T-helper 22 cell (primary cell): ENCODE data around the gene CDC20.
"Not testable (repeated sequence)": the region's sequence is repeated elsewhere in the genome, so short reads cannot be mapped to it uniquely, and the experiment has no call there.

Source experiments
- DNase-seq: peaks from one replicate; pipeline ENCODE4 v3.0.0-alpha.2; 2020; ENCODE audit warnings: low read depth

CDC20 gene

DNA sequence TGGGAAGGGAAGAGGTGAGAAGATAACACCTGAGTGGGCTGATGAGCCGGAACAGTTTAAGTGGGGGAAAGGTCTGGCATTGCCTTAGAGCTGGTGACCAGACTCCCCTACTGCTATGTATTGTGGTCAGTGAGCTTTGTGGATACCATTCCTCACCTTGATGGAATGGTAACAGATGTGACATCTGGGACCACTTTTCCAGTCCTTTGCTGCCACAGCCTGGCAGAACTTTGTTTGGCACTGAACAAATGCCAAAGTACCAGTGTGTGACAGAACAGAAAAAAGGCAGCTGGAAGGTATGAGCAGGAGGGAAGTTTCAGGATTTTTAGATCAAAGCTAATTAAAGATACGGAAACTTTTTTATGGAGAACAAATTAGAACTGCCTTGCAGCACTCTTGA is 24.7 kb downstream of the CDC20 start:
- no peak for DNase-seq

DNA sequence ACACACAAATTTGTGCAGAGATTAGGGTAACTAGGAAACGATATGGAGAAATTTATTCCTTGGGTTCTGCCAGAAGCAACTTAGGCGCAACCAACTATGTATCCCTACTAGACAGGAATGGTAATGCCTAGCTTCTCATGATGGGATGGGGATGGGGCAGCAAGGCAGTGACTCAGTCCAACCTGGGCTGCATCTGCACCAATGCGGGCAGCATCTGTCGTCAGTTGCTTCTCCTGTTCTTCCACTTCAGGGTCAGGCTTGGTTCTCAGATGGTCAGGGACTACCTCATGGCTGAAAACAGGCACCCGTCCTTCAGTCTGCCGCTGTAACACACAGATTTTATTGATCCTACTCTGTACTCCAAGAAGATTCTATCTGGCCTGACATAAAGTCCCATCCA is 27.9 kb downstream of the CDC20 start:
- DNase-seq, result no peak

DNA sequence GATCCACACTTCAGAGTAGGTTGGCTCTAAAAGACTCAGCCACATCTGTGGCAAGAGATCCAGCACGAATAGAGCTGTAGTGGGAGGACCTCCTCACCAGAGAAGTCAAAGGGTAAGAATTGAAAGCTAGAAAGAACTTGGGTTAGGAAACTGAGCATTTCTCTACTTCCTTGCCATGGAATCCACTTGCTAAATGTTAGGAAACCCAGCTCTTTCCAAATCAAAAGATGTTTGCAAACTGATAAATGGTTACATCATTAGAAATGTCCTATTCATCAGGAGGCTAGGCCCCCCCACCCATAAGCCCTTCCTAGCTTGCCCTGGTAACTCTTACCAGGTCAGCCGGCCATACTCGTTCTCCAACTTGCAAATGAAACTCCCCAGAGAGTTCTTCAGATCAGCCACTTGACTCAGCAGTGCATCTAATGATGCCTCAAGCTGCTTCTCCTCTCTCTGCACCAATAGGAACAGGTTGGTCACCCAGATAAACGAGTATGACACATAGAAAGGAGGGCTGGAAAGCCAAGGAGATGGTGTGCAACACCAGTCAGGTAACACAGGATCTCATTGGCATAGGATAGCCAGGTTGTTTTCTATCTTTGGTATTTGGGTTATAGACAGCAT is 29.3 kb downstream of the CDC20 start:
- DNase-seq, result no peak

DNA sequence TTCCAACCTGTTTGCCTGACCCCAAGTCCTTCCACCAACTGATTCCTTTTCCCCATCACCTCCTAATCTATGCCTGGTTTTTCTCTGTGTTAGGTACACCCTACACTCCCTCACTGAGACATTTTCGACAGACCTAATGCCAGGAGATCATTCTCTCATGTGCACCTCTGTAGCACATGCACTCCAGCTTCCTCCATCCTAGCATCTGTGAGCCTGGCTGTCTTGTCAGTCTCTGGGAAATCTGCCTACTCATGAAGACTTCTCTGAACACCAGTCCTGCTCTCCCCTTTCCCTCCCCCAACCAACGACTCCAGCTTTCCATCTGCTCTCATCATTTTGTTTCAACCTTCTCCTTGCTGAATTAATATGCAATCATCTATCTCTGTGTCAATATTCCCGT is 29.8 kb downstream of the CDC20 start:
- no peak for DNase-seq

DNA sequence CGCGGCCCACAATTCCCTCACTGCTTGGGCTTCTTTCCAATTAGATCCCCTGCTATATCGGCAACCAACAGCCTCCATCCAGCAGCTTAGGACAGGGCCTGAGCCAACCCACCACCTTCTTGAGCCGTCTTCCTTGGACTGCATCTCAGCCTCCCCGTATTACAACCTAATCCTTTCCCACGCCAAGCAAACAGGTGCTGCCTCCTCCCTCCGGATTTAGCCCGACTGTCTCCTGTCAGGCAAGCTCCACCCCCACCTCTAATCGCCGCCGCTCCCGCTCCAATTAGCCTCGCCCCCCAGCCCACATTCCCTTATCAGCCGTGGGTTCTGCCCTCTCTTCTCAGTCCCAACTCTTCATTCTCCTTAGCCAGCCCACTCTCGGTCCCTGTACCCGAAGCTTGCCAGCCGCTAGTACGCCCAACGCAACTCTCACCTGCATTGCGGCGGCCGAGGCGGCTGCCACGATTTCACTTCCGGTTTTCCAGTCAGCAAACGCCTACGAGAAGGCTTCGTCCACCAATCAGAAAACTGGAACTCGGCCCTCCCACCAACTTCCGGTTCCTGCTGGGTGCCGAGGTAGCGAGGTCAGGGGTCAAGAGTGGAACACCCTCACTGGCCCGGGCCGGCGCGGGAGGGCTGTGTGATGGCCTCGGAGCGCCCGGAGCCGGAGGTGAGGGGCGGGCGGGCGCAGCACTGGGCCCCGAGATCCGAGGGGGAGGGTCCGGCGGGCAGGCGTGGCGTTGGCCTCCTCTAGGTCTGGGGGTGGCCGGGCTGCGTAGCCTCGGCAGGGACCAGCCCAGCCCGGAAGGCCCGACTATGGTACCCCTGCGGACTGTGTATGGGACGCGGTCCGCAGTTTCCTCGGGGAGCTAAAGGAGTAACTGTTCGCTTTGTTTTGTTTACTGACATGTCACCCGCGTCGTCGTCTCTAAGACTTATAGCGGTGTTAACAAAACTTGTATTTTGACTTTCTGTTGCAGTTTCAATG is 30.8 kb downstream of the CDC20 start, which contains the start of the genes MED8 and SZT2:
Gene MED8, minus strand, starts transcription at position 475 of the 988 bp plus-strand sequence. Its CDS starts 36 bp downstream, at position 439.
Gene SZT2, plus strand, starts transcription at position 574 of the 988 bp plus-strand sequence. Its CDS starts 70 bp downstream, at position 644.
- DNase-seq, result peak; percentile 89

DNA sequence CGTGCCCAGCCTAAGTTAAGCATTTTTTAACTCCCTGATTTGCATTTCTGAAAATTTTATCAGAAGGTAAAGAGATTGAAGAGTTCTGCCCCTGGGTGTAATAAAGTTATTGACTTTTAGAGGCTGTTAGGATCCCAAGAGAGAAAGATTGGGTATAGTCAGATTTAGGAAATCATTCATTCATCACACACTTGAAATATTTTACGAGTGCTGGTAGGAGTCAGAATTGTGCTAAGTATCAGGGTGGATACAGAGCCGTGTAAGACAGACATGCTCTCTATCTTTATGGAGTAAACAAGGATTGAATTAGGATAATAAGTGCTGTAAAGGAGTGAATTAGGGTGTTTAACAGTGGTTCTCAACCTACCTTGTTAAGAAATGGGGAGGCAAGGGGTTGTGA is 33.9 kb downstream of the CDC20 start:
- DNase-seq, result no peak

DNA sequence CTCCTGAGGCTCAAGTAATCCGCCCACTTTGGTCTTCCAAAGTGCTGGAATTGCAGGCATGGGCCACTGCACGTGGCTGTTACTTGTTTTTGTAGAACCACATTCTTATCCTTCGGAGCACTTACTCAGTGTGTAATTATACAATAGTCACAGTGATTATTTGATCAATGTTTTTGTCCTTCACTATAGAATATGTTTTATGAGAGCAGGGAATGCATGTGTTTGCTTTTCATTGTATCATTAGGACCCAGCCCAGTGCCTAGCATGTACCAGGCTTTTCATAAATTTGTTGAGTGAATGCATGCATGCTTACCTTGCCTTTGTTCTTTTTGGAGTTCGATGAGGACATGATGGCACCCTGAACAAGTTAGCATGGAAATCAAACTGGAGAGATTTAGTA is 36.7 kb downstream of the CDC20 start:
- no peak for DNase-seq

DNA sequence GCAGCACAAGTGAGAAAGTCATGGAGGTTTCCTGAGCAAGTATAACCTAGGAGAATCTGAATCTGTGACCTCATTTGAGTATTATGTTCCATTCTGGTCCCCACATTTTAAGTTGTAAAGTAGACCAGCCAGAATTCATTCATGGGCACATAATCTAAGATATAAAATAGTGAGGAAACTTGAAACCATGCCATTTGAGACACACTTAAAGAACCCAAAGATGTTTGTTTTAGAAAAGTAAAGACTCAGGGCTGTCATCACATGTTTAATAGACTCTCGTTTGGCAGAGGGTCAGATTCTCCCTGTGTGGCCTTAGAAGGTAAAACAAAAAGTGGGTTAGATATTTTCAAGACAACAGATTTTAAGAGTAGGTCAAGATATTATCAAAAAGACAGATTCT is 37.3 kb downstream of the CDC20 start:
- no peak for DNase-seq

DNA sequence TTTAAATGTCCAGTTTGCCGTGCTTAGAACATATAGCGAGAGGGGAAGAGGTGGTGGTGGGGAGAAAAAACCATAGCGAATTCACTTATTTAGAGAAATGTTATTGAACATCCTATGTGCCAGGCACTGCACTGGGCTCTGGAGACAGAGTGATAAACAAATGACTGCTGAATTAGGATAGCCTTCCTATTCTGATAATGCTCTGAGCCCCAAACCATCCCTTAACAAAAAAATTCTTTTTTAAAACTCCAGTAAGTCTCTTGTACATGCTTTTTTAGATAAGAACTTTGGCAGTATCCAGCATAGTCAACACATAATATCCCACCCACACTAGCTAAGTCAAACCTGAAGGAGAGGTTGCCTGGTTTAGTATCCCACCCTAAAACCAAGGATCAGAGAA is 39.4 kb downstream of the CDC20 start:
- DNase-seq, result no peak

DNA sequence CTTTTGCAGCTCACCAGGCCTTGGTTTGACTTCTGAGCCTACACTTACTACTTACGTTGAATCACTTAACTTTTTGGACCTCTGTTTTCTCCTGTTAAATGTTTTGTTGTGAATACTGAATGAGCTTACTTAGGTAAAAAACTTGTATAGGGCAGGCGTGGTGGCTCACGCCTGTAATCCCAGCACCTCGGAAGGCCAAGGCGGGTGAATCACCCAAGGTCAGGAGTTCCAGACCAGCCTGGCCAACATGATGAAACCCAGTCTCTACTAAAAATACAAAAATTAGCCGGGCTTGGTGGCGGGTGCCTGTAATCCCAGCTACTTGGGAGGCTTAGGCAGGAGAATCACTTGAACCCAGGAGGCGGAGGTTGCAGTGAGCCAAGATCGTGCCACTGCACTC is 41.7 kb downstream of the CDC20 start:
- not testable (repeated sequence) for DNase-seq

DNA sequence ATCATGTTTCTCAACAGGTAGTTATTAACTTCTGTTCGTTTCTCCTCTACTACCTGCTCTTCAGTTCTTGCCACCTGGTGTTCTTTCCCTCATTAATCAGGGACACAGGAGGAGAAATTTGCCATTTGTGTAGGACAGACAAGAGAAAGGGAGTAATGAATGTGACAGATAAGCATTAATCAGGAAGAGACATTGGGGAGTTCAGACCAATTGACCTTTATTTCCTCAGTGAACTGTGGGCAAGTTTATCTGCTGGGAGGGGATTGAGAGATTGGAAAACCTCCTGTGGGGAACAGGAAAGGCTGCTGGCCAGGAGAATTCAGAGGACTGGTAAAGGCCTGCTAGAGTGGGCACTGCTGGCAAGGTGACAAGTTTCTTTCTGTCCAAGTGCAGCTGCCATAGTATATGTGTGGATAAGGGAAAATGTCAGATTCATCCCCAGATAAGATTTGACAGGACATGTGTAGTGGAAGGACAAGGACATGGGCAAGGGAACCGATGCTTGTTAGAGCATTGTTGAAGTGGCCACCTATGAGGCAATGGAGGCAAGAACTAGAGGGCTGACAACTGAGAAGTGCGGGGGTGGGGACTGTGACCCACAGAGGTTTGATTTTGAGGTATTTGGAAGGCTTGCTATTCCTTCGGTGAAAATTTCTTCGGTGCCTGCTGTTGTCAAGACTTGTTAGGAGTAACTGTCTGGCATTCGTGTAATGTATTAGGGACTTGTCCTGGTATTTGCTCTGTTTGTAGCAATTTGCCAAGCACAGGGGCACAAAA is 43.5 kb downstream of the CDC20 start:
- DNase-seq, result no peak

DNA sequence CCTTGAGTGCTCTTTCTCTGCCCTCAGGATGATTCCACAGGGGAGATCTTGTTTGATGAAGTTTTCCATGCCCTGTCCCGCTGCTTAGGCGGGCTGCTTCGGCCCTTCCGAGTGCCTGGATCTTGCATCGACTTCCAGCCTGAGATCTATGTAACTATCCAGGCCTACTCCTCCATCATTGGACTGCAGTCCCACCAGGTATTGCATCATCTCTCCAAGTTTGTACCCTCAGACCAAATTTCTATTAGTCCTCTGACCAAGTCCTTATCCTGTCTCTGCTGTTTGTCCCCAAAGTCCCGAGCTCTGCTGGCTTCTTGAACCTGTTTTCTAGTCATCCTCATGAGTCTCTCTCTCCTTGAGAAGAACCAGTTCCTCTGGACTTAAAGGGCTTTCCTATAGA is 45.6 kb downstream of the CDC20 start:
- DNase-seq, result no peak

DNA sequence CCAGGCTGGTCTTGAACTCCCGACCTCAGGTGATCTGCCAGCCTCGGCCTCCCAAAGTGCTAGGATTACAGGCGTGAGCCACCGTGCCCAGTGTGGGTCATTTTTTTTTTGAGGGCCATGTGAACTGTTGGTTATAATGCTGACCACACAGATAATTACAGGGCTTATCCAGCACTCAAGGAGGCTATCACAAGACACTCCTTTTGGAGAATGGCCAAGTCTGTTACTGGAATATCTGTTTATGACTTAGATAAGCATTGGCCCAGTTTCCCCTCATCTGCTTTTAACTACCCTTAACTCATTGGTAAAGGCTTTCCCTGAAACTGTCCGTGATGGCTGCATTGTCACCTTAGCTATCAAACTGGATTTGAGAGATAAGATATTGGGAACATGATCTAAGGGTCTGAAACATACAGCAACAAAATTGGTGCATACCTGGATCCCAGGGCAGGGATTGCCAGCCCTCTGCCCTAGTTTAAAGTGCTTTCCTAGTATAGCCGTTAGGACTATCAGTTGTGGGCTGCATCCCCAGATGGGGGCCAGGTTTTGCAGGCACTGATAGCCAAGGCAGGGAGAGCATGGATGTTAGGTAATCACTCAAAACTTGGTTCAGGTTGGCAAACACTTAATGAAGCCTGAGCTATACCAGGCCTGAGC is 46.6 kb downstream of the CDC20 start:
- DNase-seq, result no peak

DNA sequence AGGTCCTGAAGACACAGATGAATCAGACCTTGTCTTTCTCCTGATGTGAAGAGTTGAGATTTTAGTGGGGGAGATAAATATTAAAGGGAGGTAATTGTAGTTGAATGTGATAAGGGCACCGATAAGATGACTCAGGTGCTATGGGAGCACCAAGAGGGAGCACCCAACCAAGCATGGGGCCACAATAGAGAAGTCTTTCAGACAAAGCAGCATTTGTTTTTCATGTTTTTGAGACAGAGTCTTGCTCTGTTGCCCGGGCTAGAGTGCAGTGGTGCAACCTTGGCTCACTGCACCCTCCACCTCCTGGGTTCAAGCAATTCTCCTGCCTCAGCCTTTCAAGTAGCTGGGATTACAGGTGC is 47.1 kb downstream of the CDC20 start:
- DNase-seq, result no peak

DNA sequence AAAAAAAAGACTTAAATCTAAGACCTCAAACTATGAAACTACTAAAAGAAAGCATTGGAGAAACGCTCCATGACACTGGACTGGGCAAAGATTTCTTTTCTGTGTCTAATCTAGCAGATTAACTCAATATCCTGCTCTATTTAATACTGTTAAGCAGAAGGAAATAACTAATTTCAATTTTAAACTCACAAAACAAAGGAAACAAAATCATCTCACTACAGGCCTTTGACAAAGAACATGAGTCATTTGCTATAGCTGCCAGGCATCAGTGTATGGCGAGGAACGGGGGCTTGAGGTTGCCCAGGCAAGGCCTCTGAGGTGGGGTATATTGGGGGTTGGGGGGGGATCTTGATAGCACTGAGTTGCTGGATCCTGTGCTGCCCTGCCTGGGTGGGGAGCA is 51.8 kb downstream of the CDC20 start:
- no peak for DNase-seq
